Measurements from ENCODE around the gene CSNK1G3.

GRCh38 chr5:123549256-123549904 is 37.4 kb downstream of the CSNK1G3 start:
- TF ChIP-seq, protein P1, sequence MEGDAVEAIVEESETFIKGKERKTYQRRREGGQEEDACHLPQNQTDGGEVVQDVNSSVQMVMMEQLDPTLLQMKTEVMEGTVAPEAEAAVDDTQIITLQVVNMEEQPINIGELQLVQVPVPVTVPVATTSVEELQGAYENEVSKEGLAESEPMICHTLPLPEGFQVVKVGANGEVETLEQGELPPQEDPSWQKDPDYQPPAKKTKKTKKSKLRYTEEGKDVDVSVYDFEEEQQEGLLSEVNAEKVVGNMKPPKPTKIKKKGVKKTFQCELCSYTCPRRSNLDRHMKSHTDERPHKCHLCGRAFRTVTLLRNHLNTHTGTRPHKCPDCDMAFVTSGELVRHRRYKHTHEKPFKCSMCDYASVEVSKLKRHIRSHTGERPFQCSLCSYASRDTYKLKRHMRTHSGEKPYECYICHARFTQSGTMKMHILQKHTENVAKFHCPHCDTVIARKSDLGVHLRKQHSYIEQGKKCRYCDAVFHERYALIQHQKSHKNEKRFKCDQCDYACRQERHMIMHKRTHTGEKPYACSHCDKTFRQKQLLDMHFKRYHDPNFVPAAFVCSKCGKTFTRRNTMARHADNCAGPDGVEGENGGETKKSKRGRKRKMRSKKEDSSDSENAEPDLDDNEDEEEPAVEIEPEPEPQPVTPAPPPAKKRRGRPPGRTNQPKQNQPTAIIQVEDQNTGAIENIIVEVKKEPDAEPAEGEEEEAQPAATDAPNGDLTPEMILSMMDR (IDR thresholded peaks at IDR 0.05): no peak
- TF ChIP-seq POLR2A (IDR thresholded peaks at IDR 0.05) (no peak), POLR2AphosphoS5 (IDR thresholded peaks at IDR 0.05) (no peak)
